Activated CD8-positive, alpha-beta memory T cell treated with anti-CD3 and anti-CD28 coated beads, Interleukin-2, amount 10 ng/mL, durations not matched to agents 7 days and 5 days (primary cell): ENCODE measurements around the gene CATSPER3. TPM values are rescaled to one million over a fixed set of nuclear protein-coding genes. Genes with fewer than 3 reads are reported as not detected.

Source experiments
- ATAC-seq: fragments of 150-1000 bp; cut with Tn5 transposase; one replicate; pipeline ENCODE4 v1.10.0; 2021; ENCODE audit warnings: moderate library complexity
- CTCF ChIA-PET: fragments of 350-600 bp; sonication (Branson Sonifier 250); formaldehyde crosslinking; loops from one replicate; lab custom pipeline; 2021; ENCODE audit warnings: antibody characterized with exemption; lab: Charles Lee
- DNase-seq: peaks from one replicate; pipeline ENCODE4 v3.0.0-alpha.2; 2020
- H3K27ac Mint-ChIP-seq: one replicate; pipeline ENCODE4 v1.8.0; 2021; ENCODE audit warnings: mild to moderate bottlenecking, mixed read lengths
- H3K27me3 Mint-ChIP-seq: one replicate; pipeline ENCODE4 v1.8.0; 2021; ENCODE audit warnings: mixed read lengths
- H3K36me3 Mint-ChIP-seq: one replicate; pipeline ENCODE4 v1.8.0; 2021; ENCODE audit warnings: mild to moderate bottlenecking, mixed read lengths
- H3K4me1 Mint-ChIP-seq: one replicate; pipeline ENCODE4 v1.8.0; 2021; ENCODE audit warnings: mixed read lengths
- H3K4me3 Mint-ChIP-seq: one replicate; pipeline ENCODE4 v1.8.0; 2021; ENCODE audit warnings: mild to moderate bottlenecking, moderate library complexity, mixed read lengths
- H3K9me3 Mint-ChIP-seq: one replicate; pipeline ENCODE4 v1.8.0; 2022; ENCODE audit warnings: low read depth, mixed read lengths
- total RNA-seq, 2 experiments: library from RNA; stranded (reverse); gene quantifications; one replicate each; pipeline ENCODE4 v1.2.3, GENCODE V29; 2021

CATSPER3 gene
- total RNA-seq, 2 experiments from 2014 or later, result 0.61 to 0.82 TPM

DNA sequence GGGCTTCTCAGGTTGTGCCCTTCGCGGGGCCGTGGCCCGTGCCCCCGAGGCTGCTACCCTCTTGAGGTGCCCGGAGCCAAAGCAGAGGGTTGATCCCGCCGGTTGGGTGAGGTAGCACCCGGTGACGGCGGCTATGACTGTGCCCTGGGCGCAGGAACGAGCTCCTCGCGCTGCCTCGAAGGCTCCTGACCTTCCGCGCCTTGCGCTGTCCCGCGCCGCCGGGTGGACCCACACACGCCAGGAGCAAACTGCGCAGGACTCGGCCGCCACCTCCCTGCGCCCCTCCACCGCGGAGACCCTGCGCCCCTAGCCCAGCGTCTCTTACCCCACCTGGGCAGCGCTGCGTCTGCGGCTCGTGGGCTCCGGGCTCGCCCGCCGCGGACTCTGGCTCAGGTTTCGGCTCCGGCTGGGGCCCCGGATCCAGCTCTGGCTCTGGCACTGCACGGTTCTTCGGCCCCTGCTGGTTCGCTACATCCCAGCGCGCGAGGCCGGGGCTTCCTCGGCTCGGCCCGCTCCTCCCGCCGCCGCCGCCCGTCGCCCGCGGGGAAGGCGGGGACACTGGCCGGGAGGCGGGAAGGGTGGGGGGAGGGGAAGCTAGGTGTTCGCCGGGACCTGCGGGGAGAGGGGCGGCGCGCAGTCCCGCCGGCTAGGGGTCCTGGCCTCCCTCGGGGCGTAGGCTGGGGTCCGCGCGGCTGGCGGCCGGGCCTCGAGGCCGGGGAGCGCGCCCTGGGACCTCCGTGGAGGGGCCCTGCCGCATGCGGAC lies 71.7 kb downstream of the CATSPER3 start:
- CTCF ChIA-PET, result no interaction called here
- Mint-ChIP-seq H3K27ac (no peak overlapping the region), H3K4me3 (no peak overlapping the region), H3K9me3 (no peaks in the 10 kb centered on the region), H3K36me3 (no peaks in the 10 kb centered on the region), H3K27me3 (peaks cover 87% of the 10 kb centered on the region), H3K4me1 (peaks cover 5% of the 10 kb centered on the region)
- ATAC-seq (peak; percentile 27), DNase-seq (no peak)

DNA sequence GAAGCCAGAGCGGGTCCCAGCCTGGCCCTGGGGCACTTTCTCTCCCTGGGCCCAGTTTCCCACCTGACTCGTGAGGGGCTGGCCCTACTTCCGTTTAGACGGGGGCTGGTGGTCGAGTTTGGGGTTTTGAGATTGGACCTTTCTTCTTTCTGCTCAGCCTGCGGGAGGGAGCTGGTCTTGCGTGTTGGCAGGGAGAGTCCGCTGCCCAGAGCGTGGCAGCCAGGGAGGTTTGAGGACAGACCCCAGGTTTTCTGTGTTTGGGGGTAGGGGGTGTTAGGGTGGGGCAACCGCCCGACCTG lies 72.3 kb downstream of the CATSPER3 start:
- CTCF ChIA-PET, result no interaction called here
- Mint-ChIP-seq H3K9me3 (no peaks in the 10 kb centered on the region), H3K27ac (no peak overlapping the region), H3K4me1 (peaks cover 2% of the 10 kb centered on the region), H3K27me3 (peaks cover 83% of the 10 kb centered on the region), H3K36me3 (no peaks in the 10 kb centered on the region), H3K4me3 (no peak overlapping the region)
- no peak for ATAC-seq
- no peak for DNase-seq

DNA sequence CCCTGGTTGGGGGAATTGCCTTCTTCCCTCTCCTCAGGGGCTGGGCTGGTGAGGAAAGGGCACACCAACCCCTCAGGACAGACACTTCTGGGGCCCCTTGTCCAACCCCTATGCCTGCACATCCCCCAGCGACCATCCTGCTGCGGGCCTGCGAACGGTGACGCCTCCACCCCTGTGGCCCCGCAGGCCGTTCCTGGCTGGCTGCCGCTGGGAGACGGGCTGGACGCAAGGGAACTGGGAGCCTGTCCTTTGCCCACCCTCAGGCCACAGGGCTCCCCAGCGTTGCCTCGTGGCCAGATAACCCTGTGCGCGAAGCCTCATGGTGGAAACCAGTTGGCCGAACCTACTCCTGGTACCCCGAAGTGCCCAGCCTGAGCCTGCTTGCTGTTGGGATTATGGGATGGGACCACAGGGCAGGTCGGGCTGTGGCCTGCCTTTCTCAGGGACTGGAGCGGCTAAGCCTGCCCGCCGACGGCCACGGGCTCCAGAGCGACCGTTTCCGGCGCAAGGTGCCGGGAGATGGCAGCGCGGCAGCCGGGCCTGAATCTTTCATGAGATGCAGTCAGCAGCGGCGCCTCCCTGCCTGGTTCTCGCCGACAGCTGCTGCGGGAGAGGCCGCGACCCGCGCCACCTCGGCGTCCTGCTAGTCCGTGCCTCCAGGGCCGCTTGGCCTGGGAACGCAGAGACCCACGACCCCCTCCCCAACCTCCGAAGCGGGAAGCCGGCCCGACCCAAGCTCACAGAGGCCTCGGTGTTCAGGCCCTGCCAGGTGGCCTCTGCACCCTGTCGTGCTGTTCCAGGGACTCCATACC lies 72.8 kb downstream of the CATSPER3 start:
- DNase-seq (no peak), ATAC-seq (no peak)
- Mint-ChIP-seq H3K4me3 (no peak overlapping the region), H3K27ac (no peak overlapping the region), H3K4me1 (peaks cover 2% of the 10 kb centered on the region), H3K27me3 (peaks cover 80% of the 10 kb centered on the region), H3K36me3 (no peaks in the 10 kb centered on the region), H3K9me3 (no peaks in the 10 kb centered on the region)
- CTCF ChIA-PET, result no interaction called here

DNA sequence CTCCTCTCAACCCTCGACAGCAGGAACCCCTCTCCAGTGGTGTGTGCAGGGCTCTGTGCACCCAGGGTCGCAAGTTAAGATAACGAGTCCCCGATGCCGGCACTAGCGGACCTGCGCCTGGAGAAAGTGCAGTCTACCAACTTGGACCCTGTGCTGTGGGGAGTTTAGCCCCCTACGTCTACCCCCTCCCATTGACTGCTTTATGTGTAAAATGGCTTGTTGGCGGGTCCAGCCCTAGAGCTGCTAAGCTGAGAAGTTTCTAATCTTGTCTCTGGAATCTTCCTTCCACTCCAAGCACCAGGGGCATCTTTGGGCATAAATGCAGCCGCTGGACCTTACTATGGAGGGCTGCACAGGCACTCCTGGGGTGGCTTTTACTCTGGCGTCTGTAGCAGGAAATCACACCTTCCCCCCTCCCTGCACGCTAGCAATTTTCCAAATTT lies 73.5 kb downstream of the CATSPER3 start:
- Mint-ChIP-seq H3K27ac (no peak overlapping the region), H3K4me1 (peaks cover 2% of the 10 kb centered on the region), H3K27me3 (peaks cover 75% of the 10 kb centered on the region), H3K9me3 (no peaks in the 10 kb centered on the region), H3K36me3 (no peaks in the 10 kb centered on the region), H3K4me3 (no peak overlapping the region)
- CTCF ChIA-PET, result no interaction called here
- ATAC-seq (no peak), DNase-seq (no peak)

DNA sequence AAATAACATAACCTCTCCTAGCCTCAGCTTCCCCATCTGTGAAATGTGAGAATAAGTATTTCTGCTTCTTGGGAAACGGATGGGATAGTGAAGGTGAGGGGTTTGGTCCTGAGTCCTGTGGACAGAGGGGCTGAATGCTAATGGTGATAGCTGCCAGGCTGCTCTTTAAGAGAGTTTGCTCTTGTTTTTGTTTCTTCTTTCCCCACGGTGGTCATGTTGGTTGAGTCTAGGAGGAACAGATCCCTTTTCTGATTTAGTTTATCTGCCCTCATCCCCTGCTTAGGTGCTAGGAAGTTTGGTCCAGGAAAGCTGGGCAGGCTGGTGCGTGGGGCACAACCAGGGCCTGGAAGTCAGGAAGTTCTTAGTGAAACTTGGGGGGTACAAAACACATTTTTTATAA lies 74.0 kb downstream of the CATSPER3 start:
- H3K4me3 Mint-ChIP-seq, result no peak overlapping the region
- DNase-seq (no peak), ATAC-seq (no peak)
- peaks cover 2% of the 10 kb centered on the region for H3K4me1 Mint-ChIP-seq
- CTCF ChIA-PET, result no interaction called here
- H3K27me3 Mint-ChIP-seq, result peaks cover 72% of the 10 kb centered on the region
- no peak overlapping the region for H3K27ac Mint-ChIP-seq
- no peaks in the 10 kb centered on the region for H3K9me3 Mint-ChIP-seq
- no peaks in the 10 kb centered on the region for H3K36me3 Mint-ChIP-seq

DNA sequence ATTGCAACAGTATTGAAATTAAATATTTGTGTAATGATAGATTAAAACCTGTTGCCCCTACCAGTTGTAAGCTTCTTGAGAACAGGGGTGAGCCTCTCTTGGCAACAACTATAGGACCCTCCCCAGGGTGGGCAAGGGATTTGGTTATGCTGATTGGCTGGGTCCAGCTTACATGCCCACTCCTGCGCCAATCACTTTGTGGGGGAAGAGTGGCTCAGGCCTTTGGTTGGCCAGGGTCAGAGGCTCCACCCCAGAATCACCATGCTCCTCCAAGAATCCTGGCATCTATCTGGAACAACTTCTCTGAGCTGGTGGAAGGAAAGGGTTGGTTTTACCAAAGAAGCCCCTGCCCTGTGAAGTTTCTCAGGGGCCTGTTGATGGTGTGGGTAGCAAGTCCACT lies 74.9 kb downstream of the CATSPER3 start:
- CTCF ChIA-PET, result no interaction called here
- ATAC-seq, result no peak
- no peak for DNase-seq
- Mint-ChIP-seq H3K4me1 (peaks cover 2% of the 10 kb centered on the region), H3K9me3 (no peaks in the 10 kb centered on the region), H3K27me3 (peaks cover 69% of the 10 kb centered on the region), H3K4me3 (no peak overlapping the region), H3K36me3 (no peaks in the 10 kb centered on the region), H3K27ac (no peak overlapping the region)

DNA sequence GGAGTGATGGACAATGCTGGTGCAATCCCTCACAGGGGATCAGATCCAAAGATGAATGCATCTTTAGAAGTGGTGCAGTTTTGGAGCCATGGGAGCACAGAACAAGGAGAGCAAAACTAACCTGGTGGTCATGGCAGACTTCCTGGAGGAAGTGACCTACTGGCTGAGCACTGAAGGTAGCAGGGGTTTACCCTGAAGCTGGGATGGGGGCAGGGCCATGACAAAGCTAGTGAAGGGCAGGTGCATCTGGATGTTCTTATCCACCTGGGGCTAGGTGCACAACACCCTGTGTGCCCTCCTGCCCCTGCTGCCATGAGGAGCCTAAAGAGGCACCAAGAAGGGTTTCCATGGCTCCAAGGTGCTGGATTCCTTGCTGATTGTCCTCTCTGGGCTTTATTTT lies 77.8 kb downstream of the CATSPER3 start:
- no peaks in the 10 kb centered on the region for H3K4me1 Mint-ChIP-seq
- peaks cover 69% of the 10 kb centered on the region for H3K27me3 Mint-ChIP-seq
- H3K27ac Mint-ChIP-seq, result no peak overlapping the region
- CTCF ChIA-PET, result no interaction called here
- no peaks in the 10 kb centered on the region for H3K9me3 Mint-ChIP-seq
- H3K4me3 Mint-ChIP-seq, result no peak overlapping the region
- ATAC-seq, result no peak
- DNase-seq, result no peak
- H3K36me3 Mint-ChIP-seq, result no peaks in the 10 kb centered on the region

DNA sequence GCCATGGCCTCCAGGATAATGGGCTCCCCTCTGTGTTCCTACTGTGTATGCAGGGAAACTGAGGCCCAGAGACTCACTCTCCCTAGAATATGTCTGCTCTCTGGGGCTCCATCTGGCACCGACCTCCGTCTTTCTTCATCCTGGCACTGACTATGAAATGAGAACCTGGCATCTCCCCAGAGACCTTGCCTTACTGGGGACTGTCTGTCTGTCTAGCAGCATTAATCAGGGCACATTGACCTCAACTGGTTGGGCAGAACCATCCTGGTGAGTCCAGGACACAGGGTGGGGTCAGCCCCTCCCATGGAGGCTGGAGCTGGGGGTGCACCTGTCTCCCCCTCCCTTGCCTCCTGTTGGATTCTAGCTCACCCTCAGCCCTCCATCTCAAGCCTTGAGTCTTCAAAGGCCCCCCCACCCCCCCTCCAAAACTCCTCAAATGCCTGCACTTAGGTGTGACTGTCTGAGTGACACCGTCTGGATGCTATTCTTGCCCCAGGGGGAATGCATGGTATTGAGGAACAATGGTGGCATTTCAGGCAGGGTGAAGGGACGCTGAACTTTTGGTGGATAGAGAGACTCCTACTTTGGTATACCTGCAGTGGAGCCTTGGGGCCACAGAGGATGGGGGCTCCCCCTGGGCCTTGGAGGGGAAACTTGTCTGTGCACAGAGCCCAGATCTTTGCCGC lies 79.1 kb downstream of the CATSPER3 start:
- no peaks in the 10 kb centered on the region for H3K4me1 Mint-ChIP-seq
- ATAC-seq (no peak), DNase-seq (no peak)
- H3K4me3 Mint-ChIP-seq, result no peak overlapping the region
- peaks cover 69% of the 10 kb centered on the region for H3K27me3 Mint-ChIP-seq
- H3K27ac Mint-ChIP-seq, result no peak overlapping the region
- no peaks in the 10 kb centered on the region for H3K36me3 Mint-ChIP-seq
- CTCF ChIA-PET, result no interaction called here
- H3K9me3 Mint-ChIP-seq, result no peaks in the 10 kb centered on the region

DNA sequence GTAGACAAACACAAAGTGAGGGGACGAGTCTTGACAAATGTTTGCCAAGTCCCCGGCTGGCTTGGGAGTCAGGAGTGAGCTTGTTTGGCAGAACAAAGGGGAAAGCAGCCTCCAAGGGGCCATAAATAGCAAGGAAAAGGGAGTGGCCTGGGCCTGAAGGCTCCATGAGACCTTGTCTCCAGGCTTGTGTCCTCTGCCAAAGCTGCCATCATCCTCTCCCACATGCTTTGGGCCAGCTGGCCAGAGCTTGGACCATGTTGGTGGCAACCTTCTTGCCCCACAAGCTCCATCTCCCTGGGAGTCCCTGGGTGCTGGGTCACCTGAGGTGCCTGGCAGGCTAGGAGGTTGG lies 79.6 kb downstream of the CATSPER3 start:
- Mint-ChIP-seq H3K9me3 (no peaks in the 10 kb centered on the region), H3K4me3 (no peak overlapping the region), H3K27me3 (peaks cover 69% of the 10 kb centered on the region), H3K27ac (no peak overlapping the region), H3K36me3 (no peaks in the 10 kb centered on the region), H3K4me1 (no peaks in the 10 kb centered on the region)
- no peak for DNase-seq
- no peak for ATAC-seq
- CTCF ChIA-PET, result no interaction called here

DNA sequence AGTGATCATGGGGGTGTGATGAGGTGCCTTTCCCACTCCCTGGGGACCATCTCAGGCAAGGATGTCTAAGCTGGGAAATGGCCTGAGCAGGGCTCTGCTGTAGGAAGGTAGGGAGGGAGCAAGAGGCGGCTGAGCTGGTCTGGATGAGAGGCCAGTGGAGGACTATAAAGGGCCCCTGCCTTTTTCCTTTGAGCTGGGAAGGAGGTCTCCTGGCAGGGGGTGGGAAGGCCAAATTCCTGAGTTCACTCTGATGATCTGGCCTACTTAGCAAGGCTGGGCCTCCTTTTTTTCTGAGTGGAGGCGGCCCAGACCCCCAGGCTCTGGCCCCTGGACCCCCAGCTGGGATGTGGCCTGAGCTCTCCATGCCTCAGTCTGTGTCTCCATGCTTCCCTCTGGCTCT lies 80.6 kb downstream of the CATSPER3 start:
- Mint-ChIP-seq H3K9me3 (no peaks in the 10 kb centered on the region), H3K27ac (no peak overlapping the region), H3K4me3 (no peak overlapping the region), H3K36me3 (no peaks in the 10 kb centered on the region), H3K4me1 (peaks cover under 1% of the 10 kb centered on the region), H3K27me3 (peaks cover 69% of the 10 kb centered on the region)
- ATAC-seq (no peak), DNase-seq (no peak)
- CTCF ChIA-PET, result no interaction called here

DNA sequence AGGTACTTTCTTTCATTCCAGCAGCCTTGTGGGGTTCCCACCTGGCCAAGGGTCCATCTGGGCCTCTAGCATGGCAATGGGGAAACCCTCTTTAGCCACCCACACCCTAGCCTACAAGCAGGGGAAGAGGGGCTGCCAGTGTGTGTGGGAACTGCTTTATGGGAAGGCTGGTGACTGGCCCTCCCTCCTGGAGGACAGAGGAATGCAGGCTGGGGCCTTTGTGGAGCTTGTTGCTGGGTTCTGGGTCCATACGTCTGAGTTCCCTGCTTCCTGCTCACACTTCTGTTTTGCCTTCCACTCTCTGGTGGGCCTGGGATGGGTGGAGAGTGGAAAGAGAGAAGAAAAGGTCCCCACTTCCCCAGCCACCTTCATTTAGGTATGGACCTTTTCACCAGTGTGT lies 81.2 kb downstream of the CATSPER3 start:
- peaks cover 70% of the 10 kb centered on the region for H3K27me3 Mint-ChIP-seq
- no peak overlapping the region for H3K27ac Mint-ChIP-seq
- DNase-seq (no peak), ATAC-seq (no peak)
- no peaks in the 10 kb centered on the region for H3K36me3 Mint-ChIP-seq
- peaks cover 3% of the 10 kb centered on the region for H3K4me1 Mint-ChIP-seq
- CTCF ChIA-PET, result no interaction called here
- no peak overlapping the region for H3K4me3 Mint-ChIP-seq
- H3K9me3 Mint-ChIP-seq, result no peaks in the 10 kb centered on the region

DNA sequence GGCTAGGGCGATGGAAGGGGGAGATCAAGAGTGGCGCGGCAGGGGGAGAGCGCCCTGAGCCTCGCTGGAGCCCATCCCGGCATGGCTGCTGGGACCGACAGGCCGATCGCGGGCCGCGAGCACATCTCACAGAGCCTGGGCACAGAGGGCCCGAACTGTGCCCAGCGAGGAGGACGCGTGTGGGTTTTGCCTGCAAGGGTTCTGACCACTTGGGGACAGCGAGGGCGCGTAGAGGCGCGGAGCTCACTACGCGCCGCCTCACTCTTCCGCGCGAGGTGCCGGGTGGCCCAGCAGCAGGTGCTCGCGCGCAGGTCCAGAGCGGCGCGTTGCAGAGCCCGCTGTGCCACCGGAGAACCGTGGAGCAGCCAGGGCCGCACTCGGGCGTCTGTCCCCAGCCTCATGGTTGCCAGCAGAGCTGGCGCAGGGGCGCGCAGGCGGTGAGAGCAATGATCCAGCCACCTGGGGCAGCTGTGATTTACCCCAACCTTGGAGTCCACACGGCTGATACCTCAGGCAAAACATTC lies 82.6 kb downstream of the CATSPER3 start:
- H3K36me3 Mint-ChIP-seq, result no peaks in the 10 kb centered on the region

DNA sequence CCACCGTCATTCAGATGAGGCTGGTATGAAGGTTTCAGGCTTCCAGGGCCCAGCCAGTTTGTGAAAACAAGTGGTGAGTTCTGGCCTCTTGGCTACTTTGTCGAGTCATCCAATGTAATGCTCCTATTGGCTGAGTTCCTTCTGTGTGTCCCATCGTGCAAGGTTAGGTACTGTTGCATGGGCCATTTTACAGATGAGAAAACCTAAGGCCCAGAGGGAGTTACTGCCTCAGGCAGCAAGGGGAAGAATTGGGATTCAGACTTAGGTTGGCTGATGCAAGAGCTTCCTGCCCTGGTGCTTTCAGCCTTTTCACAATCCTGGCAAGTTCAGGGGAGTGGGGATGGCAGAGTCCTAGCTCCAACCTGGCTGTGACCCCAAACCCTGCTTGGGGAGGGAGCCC lies 83.7 kb downstream of the CATSPER3 start:
- Mint-ChIP-seq H3K27ac (no peak overlapping the region), H3K36me3 (no peaks in the 10 kb centered on the region), H3K9me3 (no peaks in the 10 kb centered on the region), H3K4me3 (no peak overlapping the region), H3K27me3 (peaks cover 83% of the 10 kb centered on the region), H3K4me1 (peaks cover 3% of the 10 kb centered on the region)
- no peak for DNase-seq
- ATAC-seq, result no peak
- CTCF ChIA-PET, result no interaction called here

More for the DNA sequence above, 82.6 kb downstream of the CATSPER3 start:
- Mint-ChIP-seq H3K9me3 (no peaks in the 10 kb centered on the region), H3K27me3 (peaks cover 73% of the 10 kb centered on the region), H3K4me3 (no peak overlapping the region), H3K27ac (no peak overlapping the region), H3K4me1 (peaks cover 3% of the 10 kb centered on the region)
- no peak for ATAC-seq
- DNase-seq, result no peak
- CTCF ChIA-PET, result no interaction called here
